ENCODE data around the gene FSTL5. TPM values are rescaled to one million over a fixed set of nuclear protein-coding genes. Genes with fewer than 3 reads are reported as not detected.

Gene FSTL5
- total and polyA plus RNA-seq, 9 of the 15 experiments (the other 6 are each of a cell fraction or from before 2014, with no cell fraction given): 0.09 to 3.1 (median 0.50) TPM; not detected in 1

- no peak for TF ChIP-seq GTF2B (IDR thresholded peaks at IDR 0.05; ENCODE audit: extremely low read depth, insufficient read length)
- no peak for TF ChIP-seq ZBTB49 (CRISPR knock-in tag; IDR thresholded peaks at IDR 0.05; ENCODE audit: borderline replicate concordance)
- no peak for TF ChIP-seq MYBL2 (IDR thresholded peaks at IDR 0.05; ENCODE audit: low read depth)
- no peak for TF ChIP-seq MYBL2 (CRISPR knock-in tag; IDR thresholded peaks at IDR 0.05; ENCODE audit: borderline replicate concordance)
- TF ChIP-seq ZNF764 (CRISPR knock-in tag; IDR thresholded peaks at IDR 0.05; ENCODE audit: low read depth): no peak
- TF ChIP-seq ZNF184 (CRISPR knock-in tag; IDR thresholded peaks at IDR 0.05): no peak
- TF ChIP-seq NR1H2 (CRISPR knock-in tag; IDR thresholded peaks at IDR 0.05): no peak
- no peak for TF ChIP-seq ZNF79 (CRISPR knock-in tag; IDR thresholded peaks at IDR 0.05; ENCODE audit: low read depth)
Measured at GRCh38 chr4:161948026-161948770, 215.6 kb downstream of the FSTL5 start (continued).
